ENCODE results near the gene CENPX.

The CENPX gene

GRCh38 chr17:81999587-81999975 is 23.1 kb downstream of the CENPX start:
- no peak for DNase-seq (ENCODE audit: low spot score)
- TF ChIP-seq CTCF (IDR thresholded peaks at IDR 0.05; ENCODE audit: borderline replicate concordance, control extremely low read depth, extremely low read depth, insufficient read depth, missing control alignments) = no peak
- in situ Hi-C loops (cut with MboI; ENCODE audit: low sequenced_read_pairs, unreplicated experiment) = no loop called here

GRCh38 chr17:81998691-81999438 is 23.8 kb downstream of the CENPX start:
- DNase-seq (ENCODE audit: low spot score) = no peak
- TF ChIP-seq CTCF (IDR thresholded peaks at IDR 0.05; ENCODE audit: borderline replicate concordance, control extremely low read depth, extremely low read depth, insufficient read depth, missing control alignments) = no peak
- in situ Hi-C loops (cut with MboI; ENCODE audit: low sequenced_read_pairs, unreplicated experiment) = no loop called here

DNA sequence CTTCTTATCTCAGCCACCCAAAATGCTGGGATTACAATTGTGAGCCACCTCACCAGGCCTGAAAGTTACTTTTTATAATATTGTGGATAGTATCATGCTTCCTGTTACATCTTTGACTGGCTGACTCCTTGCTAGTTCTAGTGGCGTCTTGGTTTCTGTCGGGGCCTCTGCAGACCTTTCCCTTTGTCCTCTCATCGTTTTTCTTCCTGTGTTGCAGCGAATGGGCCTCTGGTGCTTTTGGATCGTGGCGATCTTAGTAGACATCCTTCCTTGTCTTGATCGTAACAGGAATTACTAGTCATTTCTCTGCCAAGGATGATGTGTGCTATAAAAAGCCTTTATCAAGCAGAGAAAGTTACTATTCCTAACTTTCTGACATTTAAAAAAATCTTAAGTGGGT is 24.5 kb downstream of the CENPX start:
- in situ Hi-C loops (cut with MboI; ENCODE audit: low sequenced_read_pairs, unreplicated experiment) = no loop called here
- DNase-seq (ENCODE audit: low spot score) = no peak
- TF ChIP-seq CTCF (IDR thresholded peaks at IDR 0.05; ENCODE audit: borderline replicate concordance, control extremely low read depth, extremely low read depth, insufficient read depth, missing control alignments) = no peak

- in situ Hi-C loops (cut with MboI; ENCODE audit: low sequenced_read_pairs, unreplicated experiment) = no loop called here
- TF ChIP-seq CTCF (IDR thresholded peaks at IDR 0.05; ENCODE audit: borderline replicate concordance, control extremely low read depth, extremely low read depth, insufficient read depth, missing control alignments) = no peak
- no peak for DNase-seq (ENCODE audit: low spot score)
These were observed 25.8 kb downstream of the CENPX start for GRCh38 chr17:81996757-81997441.

DNA sequence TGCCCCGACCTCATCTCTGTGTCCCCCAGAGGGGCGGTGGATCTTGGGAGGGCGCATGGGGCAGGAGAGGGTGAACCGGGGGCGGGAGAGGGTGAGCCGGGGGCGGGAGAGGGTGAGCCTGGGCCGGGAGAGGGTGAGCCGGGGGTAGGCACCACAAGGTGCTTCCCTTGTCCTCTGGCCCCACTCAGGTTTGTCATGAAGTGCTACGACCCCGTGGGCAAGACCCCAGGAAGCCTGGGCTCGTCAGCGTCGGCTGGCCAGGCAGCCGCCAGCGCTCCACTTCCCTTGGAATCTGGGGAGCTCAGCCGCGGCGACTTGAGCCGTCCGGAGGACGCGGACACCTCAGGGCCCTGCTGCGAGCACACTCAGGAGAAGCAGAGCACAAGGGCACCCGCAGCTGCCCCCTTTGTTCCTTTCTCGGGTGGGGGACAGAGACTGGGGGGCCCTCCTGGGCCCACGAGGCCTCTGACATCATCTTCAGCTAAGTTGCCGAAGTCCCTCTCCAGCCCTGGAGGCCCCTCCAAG is 26.4 kb downstream of the CENPX start:
- in situ Hi-C loops (cut with MboI; ENCODE audit: low sequenced_read_pairs, unreplicated experiment) = no loop called here
- TF ChIP-seq CTCF (IDR thresholded peaks at IDR 0.05; ENCODE audit: borderline replicate concordance, control extremely low read depth, extremely low read depth, insufficient read depth, missing control alignments) = no peak
- no peak for DNase-seq (ENCODE audit: low spot score)

DNA sequence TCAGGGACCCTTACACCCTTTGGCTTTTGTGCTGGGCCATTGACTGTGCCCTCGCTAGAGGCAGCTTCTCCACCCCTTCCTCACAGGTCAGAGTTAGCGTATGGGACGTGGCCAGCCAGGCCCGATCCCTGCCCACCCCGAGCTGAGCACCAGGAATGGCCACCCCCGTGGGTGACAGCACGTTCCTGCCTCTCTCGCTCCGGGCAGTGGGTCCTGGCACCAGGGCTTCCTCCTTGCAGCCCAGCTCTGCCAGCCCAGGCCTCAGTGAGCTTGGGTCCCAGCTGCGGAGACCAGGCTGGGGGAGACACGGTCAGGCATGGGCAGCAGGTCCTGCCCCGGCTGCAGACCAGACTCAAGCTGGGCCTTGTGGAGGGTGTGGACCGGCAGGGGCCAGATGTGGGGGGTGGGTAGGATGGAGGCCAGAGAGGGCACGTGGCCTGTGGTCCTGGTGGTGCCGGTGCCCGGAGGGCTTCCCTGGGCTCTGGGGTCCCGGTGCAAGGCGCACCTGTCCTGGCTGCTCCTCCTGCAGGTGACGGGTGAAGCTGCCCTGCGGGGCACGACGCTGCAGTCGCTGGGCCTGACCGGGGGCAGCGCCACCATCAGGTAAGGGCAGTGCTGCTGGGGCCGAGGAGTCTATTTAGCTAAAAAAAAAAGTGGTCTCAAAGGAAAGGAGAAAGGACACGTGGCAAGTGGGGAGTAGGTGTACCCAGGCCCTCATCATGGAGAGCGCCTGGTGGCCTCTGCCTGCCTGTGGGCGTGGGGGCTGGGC is 27.0 kb downstream of the CENPX start:
- TF ChIP-seq CTCF (IDR thresholded peaks at IDR 0.05; ENCODE audit: borderline replicate concordance, control extremely low read depth, extremely low read depth, insufficient read depth, missing control alignments) = no peak
- in situ Hi-C loops (cut with MboI; ENCODE audit: low sequenced_read_pairs, unreplicated experiment) = no loop called here
- DNase-seq (ENCODE audit: low spot score) = no peak

Data from GM13976 (cell line).